Ovary (tissue), 3 donors: ENCODE results near the gene TRUB1.

Source experiments
- EP300 ChIP-seq: sonication (generic); formaldehyde crosslinking; IDR thresholded peaks from one replicate; pipeline ENCODE4 v1.6.1; 2017; ENCODE audit warnings: antibody characterized with exemption
- POLR2A ChIP-seq: fragments of 450-650 bp; IDR thresholded peaks from one replicate; pipeline ENCODE4 v1.6.1; 2017; ENCODE audit warnings: antibody characterized with exemption, mild to moderate bottlenecking, moderate library complexity
- TF ChIP-seq, protein P1 (sequence below), 3 donors: fragments of 450-650 bp in 2 of 3; fragments of 200-600 bp in 1 of 3; IDR thresholded peaks; one replicate each; pipeline versions ENCODE4 v1.5.1 to v1.8.0; 2016 to 2022; ENCODE audit warnings: antibody characterized with exemption in 3 of 3, mild to moderate bottlenecking in 1 of 3
- donor health status: DM: no; HTN: no; CAD: no.

DNA sequence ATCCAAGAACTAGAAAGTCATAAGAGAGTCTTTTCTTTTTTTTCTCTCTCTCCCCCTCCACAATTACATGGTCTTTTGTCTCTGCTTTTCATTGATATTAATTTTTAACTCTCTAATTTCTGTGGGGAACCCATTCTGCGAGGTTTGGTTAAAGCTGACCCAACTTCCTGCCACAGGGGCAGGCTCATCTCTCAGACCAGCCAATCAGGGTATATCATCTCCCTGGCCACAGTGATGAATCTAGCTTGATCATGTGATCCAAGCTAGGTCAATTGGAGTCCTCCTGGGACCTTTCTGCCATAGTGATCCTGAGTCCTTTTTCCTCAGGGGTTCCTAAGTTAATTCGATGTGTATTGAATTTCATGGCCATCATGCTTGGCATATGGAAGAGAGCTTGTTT, 38.0 kb upstream of the TRUB1 start:
- TF ChIP-seq, protein P1, sequence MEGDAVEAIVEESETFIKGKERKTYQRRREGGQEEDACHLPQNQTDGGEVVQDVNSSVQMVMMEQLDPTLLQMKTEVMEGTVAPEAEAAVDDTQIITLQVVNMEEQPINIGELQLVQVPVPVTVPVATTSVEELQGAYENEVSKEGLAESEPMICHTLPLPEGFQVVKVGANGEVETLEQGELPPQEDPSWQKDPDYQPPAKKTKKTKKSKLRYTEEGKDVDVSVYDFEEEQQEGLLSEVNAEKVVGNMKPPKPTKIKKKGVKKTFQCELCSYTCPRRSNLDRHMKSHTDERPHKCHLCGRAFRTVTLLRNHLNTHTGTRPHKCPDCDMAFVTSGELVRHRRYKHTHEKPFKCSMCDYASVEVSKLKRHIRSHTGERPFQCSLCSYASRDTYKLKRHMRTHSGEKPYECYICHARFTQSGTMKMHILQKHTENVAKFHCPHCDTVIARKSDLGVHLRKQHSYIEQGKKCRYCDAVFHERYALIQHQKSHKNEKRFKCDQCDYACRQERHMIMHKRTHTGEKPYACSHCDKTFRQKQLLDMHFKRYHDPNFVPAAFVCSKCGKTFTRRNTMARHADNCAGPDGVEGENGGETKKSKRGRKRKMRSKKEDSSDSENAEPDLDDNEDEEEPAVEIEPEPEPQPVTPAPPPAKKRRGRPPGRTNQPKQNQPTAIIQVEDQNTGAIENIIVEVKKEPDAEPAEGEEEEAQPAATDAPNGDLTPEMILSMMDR (IDR thresholded peaks at IDR 0.05), result no peak
- TF ChIP-seq EP300 (no peak), POLR2A (no peak)
